ENCODE results near the gene PAPPA.

PAPPA gene

GRCh38 chr9:116209414-116210116 is 56.0 kb downstream of the PAPPA start:
- Histone ChIP-seq H3K36me3 (replicated peaks) (peaks cover 70% of the 10 kb centered on the region), H3K27me3 (replicated peaks) (no peaks in the 10 kb centered on the region), H3K27ac (no peak overlapping the region), H3K4me3 (ENCODE audit: low read depth, low read length) (no peak overlapping the region)
- no peak for DNase-seq
- TF ChIP-seq CTCF (IDR thresholded peaks at IDR 0.05; ENCODE audit: low read depth, low read length, missing control alignments) = no peak
- in situ Hi-C loops (cut with HindIII; ENCODE audit: low pct_ligation_motif_present, low sequenced_read_pairs) = no loop called here

- Histone ChIP-seq H3K36me3 (replicated peaks) (peaks cover 86% of the 10 kb centered on the region), H3K27me3 (replicated peaks) (no peaks in the 10 kb centered on the region), H3K27ac (no peak overlapping the region), H3K4me3 (ENCODE audit: low read depth, low read length) (no peak overlapping the region)
- no peak for TF ChIP-seq CTCF (IDR thresholded peaks at IDR 0.05; ENCODE audit: low read depth, low read length, missing control alignments)
- in situ Hi-C loops (cut with HindIII; ENCODE audit: low pct_ligation_motif_present, low sequenced_read_pairs) = no loop called here
- no peak for DNase-seq
Measured at GRCh38 chr9:116212986-116213692, 59.5 kb downstream of the PAPPA start.

GRCh38 chr9:116213693-116214047 is 60.1 kb downstream of the PAPPA start:
- H3K27me3 ChIP-seq (replicated peaks) = no peaks in the 10 kb centered on the region
- TF ChIP-seq CTCF (IDR thresholded peaks at IDR 0.05; ENCODE audit: low read depth, low read length, missing control alignments) = no peak
- DNase-seq = no peak
- H3K27ac ChIP-seq = no peak overlapping the region
- no peak overlapping the region for H3K4me3 ChIP-seq (ENCODE audit: low read depth, low read length)
- in situ Hi-C loops (cut with HindIII; ENCODE audit: low pct_ligation_motif_present, low sequenced_read_pairs) = no loop called here
- peaks cover 89% of the 10 kb centered on the region for H3K36me3 ChIP-seq (replicated peaks)

- in situ Hi-C loops (cut with HindIII; ENCODE audit: low pct_ligation_motif_present, low sequenced_read_pairs) = no loop called here
- no peak for TF ChIP-seq CTCF (IDR thresholded peaks at IDR 0.05; ENCODE audit: low read depth, low read length, missing control alignments)
- Histone ChIP-seq H3K4me3 (ENCODE audit: low read depth, low read length) (no peak overlapping the region), H3K27me3 (replicated peaks) (no peaks in the 10 kb centered on the region), H3K36me3 (replicated peaks) (peaks cover 78% of the 10 kb centered on the region), H3K27ac (no peak overlapping the region)
- no peak for DNase-seq
Measured at GRCh38 chr9:116218399-116218798, 64.8 kb downstream of the PAPPA start.

- H3K4me3 ChIP-seq (ENCODE audit: low read depth, low read length) = no peak overlapping the region
- in situ Hi-C loops (cut with HindIII; ENCODE audit: low pct_ligation_motif_present, low sequenced_read_pairs) = no loop called here
- no peak overlapping the region for H3K27ac ChIP-seq
- no peak for DNase-seq
- TF ChIP-seq CTCF (IDR thresholded peaks at IDR 0.05; ENCODE audit: low read depth, low read length, missing control alignments) = no peak
- H3K27me3 ChIP-seq (replicated peaks) = no peaks in the 10 kb centered on the region
- H3K36me3 ChIP-seq (replicated peaks) = peaks cover 75% of the 10 kb centered on the region
Measured at GRCh38 chr9:116219686-116220085, 66.1 kb downstream of the PAPPA start.

Measured in brain microvascular endothelial cell (primary cell).